GM10266 (cell line): ENCODE results near the gene KARS1.

Experiments
- DNase-seq: peaks from one replicate; pipeline ENCODE4 v3.0.0; 2012; ENCODE audit errors: extremely low spot score
- CTCF ChIP-seq: IDR thresholded peaks from 2 replicates; pipeline ENCODE4 v1.5.1; 2012; ENCODE audit warnings: mild to moderate bottlenecking, low read depth; ENCODE audit not compliant: control insufficient read depth, insufficient read depth; ENCODE audit errors: missing control alignments

The KARS1 gene

GRCh38 chr16:75618780-75619179 lies 28.7 kb downstream of the KARS1 start:
- DNase-seq, result no peak
- TF ChIP-seq CTCF, result no peak

DNA sequence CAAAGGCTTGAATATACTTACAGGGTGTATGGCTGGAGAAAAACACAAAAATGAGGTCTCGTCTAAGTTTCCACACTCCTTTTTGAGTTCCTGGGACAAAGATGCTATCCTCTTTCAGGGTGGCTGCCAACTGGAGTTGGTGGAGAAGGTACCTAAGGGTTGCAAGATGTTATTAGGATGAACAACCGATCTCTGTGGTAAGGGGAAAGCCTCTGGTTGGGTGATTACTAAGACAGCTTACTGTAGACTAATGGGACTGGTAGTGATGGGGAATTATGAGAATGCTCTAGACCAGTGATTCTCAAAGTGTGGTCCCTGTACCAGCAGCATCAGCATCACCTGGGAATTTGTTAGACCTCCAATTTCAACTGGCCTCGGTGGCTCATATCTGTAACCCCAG lies 30.3 kb downstream of the KARS1 start:
- TF ChIP-seq CTCF, result no peak
- no peak for DNase-seq

- DNase-seq, result no peak
- TF ChIP-seq CTCF, result no peak
Measured at GRCh38 chr16:75616521-75617010, 30.9 kb downstream of the KARS1 start.

DNA sequence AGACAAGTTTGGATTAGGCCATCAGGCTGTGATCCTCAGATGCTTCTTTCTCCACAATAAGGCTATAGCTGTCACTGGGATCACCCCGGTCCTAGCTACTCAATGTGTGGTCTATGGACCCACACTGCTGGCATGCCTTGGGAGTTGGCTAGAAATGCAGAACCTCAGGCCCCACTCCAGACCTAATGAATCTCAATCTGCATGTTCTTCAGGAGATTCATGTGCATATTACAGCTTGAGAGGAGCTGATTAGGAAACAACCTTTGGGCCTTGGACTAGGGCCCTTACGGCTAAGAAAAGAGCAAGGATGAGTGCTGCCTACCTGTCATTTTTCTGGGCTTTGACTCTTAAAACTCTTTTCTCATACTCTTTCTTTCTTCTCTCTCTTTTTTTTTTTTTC lies 31.8 kb downstream of the KARS1 start:
- TF ChIP-seq CTCF, result no peak
- DNase-seq, result no peak

GRCh38 chr16:75614066-75614897 lies 33.2 kb downstream of the KARS1 start:
- no peak for TF ChIP-seq CTCF
- DNase-seq, result no peak

- DNase-seq, result no peak
- TF ChIP-seq CTCF, result no peak
Measured at GRCh38 chr16:75606507-75606906, 41.0 kb downstream of the KARS1 start.

GRCh38 chr16:75603241-75603640 lies 44.2 kb downstream of the KARS1 start:
- DNase-seq, result no peak
- no peak for TF ChIP-seq CTCF
